ENCODE data around the gene NXPH3. TPM values are rescaled to one million over a fixed set of nuclear protein-coding genes. Genes with fewer than 3 reads are reported as not detected.

NXPH3 gene
- polyA plus RNA-seq, 1 experiment = 0.27 TPM

- ChIA-PET POLR2A (interaction anchor here (0.7 kb wide), 1 partner anchor 95 kb away, joined by 5 read pairs; no protein-coding TSS in a partner anchor), CTCF (no interaction called here)
- no peak for DNase-seq (ENCODE audit: low read depth, low spot score)
- Histone ChIP-seq H3K27me3 (ENCODE audit: control insufficient read depth, insufficient read depth, low read length) (peaks cover 5% of the 10 kb centered on the region), H3K9me3 (ENCODE audit: control insufficient read depth, insufficient read depth, low read length) (no peaks in the 10 kb centered on the region; the same call in 1 of the 2 replicates), H3K4me3 (ENCODE audit: low read depth, low read length) (no peak overlapping the region), H3K27ac (ENCODE audit: low read depth, low read length) (no peak overlapping the region)
- no peak for TF ChIP-seq CTCF (IDR thresholded peaks at IDR 0.05; ENCODE audit: low read depth, low read length)
Measured at GRCh38 chr17:49582055-49582722, 6.5 kb downstream of the NXPH3 start.

GRCh38 chr17:49582789-49583188 lies 7.1 kb downstream of the NXPH3 start:
- no peak for DNase-seq (ENCODE audit: low read depth, low spot score)
- Histone ChIP-seq H3K27me3 (ENCODE audit: control insufficient read depth, insufficient read depth, low read length) (no peaks in the 10 kb centered on the region), H3K9me3 (ENCODE audit: control insufficient read depth, insufficient read depth, low read length) (no peaks in the 10 kb centered on the region; the same call in 1 of the 2 replicates), H3K4me3 (ENCODE audit: low read depth, low read length) (no peak overlapping the region), H3K27ac (ENCODE audit: low read depth, low read length) (no peak overlapping the region)
- TF ChIP-seq CTCF (IDR thresholded peaks at IDR 0.05; ENCODE audit: low read depth, low read length) = no peak
- ChIA-PET CTCF (no interaction called here), POLR2A (no interaction called here)

GRCh38 chr17:49583226-49583625 lies 7.6 kb downstream of the NXPH3 start:
- CTCF ChIA-PET = interaction anchor here (1.1 kb wide), 1 partner anchor 13 kb away, joined by 3 read pairs; no protein-coding TSS in a partner anchor
- POLR2A ChIA-PET = no interaction called here
- Histone ChIP-seq H3K4me3 (ENCODE audit: low read depth, low read length) (no peak overlapping the region), H3K27me3 (ENCODE audit: control insufficient read depth, insufficient read depth, low read length) (no peaks in the 10 kb centered on the region), H3K27ac (ENCODE audit: low read depth, low read length) (no peak overlapping the region), H3K9me3 (ENCODE audit: control insufficient read depth, insufficient read depth, low read length) (no peaks in the 10 kb centered on the region; the same call in 1 of the 2 replicates)
- DNase-seq (ENCODE audit: low read depth, low spot score) = no peak
- TF ChIP-seq CTCF (IDR thresholded peaks at IDR 0.05; ENCODE audit: low read depth, low read length) = no peak

GRCh38 chr17:49583889-49584288 lies 8.2 kb downstream of the NXPH3 start:
- ChIA-PET CTCF (interaction anchor here (1.1 kb wide), 1 partner anchor 14 kb away, joined by 3 read pairs; no protein-coding TSS in a partner anchor), POLR2A (interaction anchor here (0.7 kb wide), 1 partner anchor 132 kb away, joined by 4 read pairs; no protein-coding TSS in a partner anchor)
- H3K27ac ChIP-seq (ENCODE audit: low read depth, low read length) = no peak overlapping the region
- H3K4me3 ChIP-seq (ENCODE audit: low read depth, low read length) = no peak overlapping the region
- DNase-seq (ENCODE audit: low read depth, low spot score) = no peak
- no peaks in the 10 kb centered on the region for H3K27me3 ChIP-seq (ENCODE audit: control insufficient read depth, insufficient read depth, low read length)
- no peak for TF ChIP-seq CTCF (IDR thresholded peaks at IDR 0.05; ENCODE audit: low read depth, low read length)
- H3K9me3 ChIP-seq (ENCODE audit: control insufficient read depth, insufficient read depth, low read length) = no peaks in the 10 kb centered on the region; the same call in 1 of the 2 replicates

GRCh38 chr17:49585422-49586027 lies 9.9 kb downstream of the NXPH3 start:
- ChIA-PET POLR2A (no interaction called here), CTCF (no interaction called here)
- Histone ChIP-seq H3K4me3 (ENCODE audit: low read depth, low read length) (no peak overlapping the region), H3K9me3 (ENCODE audit: control insufficient read depth, insufficient read depth, low read length) (no peaks in the 10 kb centered on the region), H3K27ac (ENCODE audit: low read depth, low read length) (no peak overlapping the region), H3K27me3 (ENCODE audit: control insufficient read depth, insufficient read depth, low read length) (no peaks in the 10 kb centered on the region)
- peak; percentile 32 for TF ChIP-seq CTCF (IDR thresholded peaks at IDR 0.05; ENCODE audit: low read depth, low read length)
- DNase-seq (ENCODE audit: low read depth, low spot score) = no peak
